NCI-H2227 (cell line): ENCODE measurements around the gene CRKL.
"Not testable (repeated sequence)": the region's sequence is repeated elsewhere in the genome, so short reads cannot be mapped to it uniquely, and the experiment has no call there.

Source experiments
- DNase-seq: peaks from one replicate; lab custom pipeline; 2025; ENCODE audit not compliant: unreplicated experiment; lab: John Stamatoyannopoulos, UW

Gene CRKL, protein sequence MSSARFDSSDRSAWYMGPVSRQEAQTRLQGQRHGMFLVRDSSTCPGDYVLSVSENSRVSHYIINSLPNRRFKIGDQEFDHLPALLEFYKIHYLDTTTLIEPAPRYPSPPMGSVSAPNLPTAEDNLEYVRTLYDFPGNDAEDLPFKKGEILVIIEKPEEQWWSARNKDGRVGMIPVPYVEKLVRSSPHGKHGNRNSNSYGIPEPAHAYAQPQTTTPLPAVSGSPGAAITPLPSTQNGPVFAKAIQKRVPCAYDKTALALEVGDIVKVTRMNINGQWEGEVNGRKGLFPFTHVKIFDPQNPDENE

DNA sequence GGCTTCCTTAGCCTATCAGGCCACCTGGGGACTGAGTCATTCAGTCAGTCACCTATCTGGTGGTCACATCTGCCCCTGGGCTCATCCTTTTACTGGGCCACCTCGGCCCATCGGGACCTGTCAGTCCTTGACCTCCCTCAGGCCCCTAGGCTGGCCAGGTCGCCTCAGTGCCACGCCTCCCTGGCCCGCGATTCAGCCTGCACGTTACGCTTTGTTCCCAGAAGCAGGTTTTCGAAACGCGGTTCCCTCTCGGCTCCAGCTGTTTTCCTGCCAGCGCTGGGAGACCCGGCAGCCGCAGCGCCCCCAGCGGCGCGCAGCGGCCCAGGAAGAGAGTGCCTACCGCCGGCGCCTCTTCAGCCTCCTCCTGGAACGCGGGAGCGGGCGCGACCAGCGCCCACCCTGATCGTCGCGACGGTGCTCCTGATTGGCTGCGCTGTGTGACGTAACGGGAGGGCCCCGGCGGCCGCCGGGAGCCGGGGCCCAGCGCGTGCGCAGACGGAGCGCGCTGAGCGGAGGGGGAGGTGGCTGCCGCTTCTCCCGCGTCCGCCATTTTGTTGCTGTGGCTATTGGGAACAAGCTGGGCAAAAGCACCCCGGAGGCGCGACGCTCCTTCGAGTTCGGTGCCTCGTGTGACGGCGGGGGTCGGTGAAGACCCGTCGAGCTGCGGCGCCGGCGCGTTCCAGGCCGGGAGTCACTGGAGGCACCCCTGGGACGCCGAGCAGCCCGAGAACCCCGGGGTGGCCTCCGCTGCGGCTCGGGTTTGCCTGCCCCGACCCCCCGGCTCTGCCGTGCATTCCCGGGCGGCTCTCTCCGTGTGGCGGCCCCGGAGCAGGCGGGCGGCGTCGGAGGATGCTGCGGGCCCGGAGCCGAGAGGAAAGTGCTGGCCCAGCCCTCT lies at the start of gene CRKL:
CRKL (plus strand) TSS at position 492 of the 895 bp plus-strand sequence. CDS start 528 bp downstream, outside the sequence.
- DNase-seq: peak; percentile 99

DNA sequence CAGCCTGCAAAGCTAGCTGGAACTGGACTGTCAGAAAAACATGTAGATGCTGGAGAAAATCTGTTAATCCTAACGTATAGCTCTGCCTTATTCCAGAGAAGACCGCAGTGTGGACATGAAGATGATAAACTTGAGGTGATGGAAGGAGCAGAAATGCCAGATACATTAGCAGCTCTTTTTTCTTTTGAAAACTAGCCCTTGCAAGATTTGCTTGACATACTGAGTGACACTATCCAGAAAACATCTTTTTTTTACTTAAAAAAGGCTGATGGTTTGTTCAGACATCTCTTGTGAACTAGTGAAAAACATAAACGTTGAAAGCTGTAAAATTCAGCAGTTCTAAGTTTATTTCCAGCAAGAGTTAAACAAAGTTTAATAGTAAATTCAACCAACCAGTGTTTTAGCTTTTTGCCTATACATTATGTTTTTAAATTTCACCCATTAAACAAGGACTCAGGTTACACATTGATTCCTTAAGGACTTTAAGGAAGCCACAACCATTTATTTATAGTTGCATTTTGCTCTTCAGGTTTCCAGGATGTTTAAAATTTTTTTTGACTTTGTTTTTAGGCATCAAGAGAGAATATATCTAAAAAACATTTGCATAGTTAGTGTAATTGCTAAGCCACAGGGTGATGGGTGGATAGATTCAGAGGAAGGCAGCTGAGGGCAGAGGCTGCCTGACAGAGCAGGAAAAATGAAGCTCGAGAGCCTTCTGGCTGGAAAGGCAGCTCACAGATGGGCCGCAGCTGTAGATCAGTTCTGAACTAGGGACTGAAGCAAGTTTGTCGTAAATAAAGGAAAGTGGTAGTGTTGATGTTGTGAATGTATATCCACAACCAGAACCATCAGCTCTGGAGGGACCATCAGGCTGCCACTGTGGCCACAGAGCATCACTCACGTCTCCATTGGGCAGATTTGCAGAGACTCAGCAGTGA lies 48.9 kb upstream of the CRKL start:
- no peak for DNase-seq

DNA sequence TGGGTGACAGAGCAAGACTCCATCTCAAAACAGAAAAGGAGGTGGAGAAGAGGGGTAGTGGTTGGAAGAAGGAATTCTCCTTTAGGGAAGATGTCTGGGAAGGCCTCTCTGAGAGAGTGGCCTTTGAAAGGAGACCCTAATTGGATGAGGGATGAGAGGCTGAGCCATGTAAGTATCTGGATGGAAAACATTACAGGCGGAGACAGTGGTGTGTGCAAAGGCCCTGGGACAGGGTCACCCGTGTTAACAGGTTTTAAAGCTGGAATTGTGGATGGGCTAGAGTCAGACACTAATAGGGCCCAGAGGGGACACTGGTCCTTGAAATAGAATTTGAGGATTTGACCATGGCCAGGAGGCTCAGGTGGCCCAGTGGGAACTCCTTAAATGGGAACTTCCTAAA lies 48.0 kb upstream of the CRKL start:
- no peak for DNase-seq

DNA sequence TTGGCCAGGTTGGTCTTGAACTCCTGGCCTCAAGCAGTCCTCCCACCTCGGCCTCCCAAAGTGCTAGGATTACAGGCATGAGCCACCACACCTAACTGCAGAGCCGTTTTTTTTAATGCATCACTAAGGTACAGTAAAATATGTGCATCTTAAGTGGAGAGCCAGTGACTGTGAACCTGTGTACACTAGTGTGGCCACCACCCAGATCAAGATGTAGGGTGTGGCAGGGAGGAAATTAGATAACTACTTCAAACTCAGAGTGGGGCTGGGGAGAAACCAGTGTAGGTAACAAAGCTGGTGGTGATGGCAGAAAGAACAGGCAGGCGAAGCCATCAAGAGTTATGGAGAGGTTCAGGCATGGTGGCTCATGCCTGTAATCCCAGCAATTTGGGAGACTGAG lies 44.0 kb upstream of the CRKL start:
- no peak for DNase-seq

DNA sequence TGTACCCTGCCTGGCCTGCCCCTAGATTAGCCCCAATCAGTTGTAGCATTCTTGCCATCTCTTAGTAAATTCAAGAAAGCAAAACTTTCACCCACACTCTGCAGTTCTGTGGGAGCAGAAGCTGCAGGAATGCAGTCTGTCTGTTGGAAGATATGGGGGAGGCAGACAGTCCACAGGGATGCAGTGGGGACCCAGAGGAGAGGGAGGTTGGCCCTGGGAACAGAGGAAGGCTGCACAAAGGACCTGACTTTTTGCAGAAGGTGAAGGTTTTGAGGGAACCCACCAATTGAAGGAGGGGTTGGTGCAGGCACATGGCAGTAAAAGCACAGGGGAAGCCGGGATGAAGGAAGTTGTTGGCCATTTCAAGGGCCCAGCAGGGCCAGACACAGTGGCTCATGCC lies 41.9 kb upstream of the CRKL start:
- no peak for DNase-seq

DNA sequence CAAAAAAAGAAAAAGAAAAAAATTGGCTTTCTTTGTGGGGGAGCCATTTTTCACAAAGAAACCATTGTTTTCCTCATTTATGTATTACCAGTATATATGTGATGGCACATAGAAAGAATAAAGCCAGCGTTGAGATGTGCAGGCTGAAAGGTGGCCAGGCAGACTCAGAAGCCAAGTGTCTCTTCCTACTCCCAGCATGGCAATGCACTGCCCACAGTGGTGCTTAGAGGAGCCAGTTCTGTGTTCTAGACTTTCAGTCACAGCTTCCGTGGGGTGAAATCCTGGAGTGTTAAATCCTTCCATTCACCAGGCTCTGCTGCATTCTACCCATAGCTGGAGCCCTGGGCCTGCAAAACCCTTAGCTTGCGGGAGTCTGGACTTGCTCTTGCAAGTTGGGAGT lies 39.5 kb upstream of the CRKL start:
- DNase-seq: no peak

DNA sequence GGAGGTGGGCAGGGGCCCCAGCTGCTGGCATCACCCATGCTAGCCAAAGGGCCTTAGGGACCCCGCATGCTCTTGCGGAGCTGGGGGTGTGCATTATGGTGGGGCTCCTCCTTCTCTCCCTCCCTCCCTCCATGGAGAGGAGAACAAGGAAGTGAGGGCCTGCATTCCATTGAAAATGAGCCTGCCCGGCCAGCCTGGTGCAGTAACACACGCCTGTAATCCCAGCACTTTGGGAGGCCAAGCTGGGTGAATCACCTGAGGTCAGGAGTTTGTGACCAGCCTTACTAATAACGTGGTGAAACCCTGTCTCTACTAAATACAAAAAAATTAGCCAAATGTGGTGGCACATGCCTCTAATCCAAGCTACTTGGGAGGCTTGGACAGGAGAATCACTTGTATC lies 36.0 kb upstream of the CRKL start:
- no peak for DNase-seq

DNA sequence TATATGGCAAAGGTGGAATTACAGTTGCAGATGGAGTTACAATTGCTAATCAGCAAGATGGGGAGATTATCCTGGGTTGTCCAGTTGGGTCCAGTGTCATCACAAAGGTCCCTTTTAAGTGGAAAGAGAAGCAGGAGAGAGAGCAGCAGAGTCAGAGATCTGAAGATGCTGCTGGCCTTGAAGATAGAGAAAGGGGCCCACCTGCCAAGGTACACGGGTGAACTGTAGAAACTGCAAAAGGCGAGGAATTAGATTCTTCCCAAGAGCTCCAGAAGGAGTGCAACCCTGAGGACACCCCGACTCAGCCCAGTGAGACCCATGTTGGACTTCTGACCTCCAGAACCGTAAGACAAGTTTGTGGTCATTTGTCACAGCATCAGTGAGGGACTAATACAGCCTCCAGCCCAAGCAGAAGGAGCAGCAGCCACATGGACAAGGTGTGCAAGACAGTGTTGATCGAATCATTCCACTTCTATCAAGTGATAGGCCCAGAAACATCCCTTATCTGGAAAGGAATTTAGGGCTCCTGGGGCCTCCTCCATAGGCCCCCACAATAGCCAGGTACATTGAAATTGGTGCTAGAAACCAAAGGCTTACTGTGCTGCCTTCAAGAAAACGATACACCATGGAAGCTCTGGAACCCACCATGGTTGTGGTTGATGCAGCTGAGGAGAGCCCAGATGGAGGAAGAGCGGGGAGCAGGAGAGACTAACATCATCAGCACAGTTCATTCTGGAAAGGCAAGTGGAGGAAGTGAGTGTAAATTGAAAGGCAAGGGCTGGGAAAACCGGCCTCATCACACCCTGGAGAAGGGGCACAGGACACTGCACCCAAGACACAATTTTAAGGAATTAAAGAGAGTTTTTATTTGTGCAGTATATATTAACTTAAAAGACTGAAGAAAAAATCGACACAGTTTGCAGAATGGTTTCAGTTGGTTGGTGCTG lies 35.1 kb upstream of the CRKL start:
- no peak for DNase-seq

DNA sequence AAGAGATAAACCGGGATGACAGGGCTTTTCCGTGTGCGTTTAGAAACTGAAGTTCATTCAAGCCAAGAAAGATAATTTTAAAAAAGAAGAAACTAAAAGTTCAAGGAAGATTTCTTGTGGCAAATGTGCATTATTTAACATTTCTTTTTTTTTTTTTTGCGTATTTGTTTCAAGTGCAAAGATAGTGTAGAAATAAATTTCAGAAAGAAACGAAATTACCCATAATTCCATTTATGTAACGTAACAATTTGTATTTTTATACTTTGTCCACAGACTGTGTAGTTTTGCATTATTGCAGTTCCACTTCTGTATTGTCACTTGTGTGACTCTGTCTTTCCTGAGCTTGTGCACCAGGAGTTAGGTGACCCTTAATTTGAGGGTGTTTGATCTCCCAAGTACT lies 34.4 kb upstream of the CRKL start:
- no peak for DNase-seq

DNA sequence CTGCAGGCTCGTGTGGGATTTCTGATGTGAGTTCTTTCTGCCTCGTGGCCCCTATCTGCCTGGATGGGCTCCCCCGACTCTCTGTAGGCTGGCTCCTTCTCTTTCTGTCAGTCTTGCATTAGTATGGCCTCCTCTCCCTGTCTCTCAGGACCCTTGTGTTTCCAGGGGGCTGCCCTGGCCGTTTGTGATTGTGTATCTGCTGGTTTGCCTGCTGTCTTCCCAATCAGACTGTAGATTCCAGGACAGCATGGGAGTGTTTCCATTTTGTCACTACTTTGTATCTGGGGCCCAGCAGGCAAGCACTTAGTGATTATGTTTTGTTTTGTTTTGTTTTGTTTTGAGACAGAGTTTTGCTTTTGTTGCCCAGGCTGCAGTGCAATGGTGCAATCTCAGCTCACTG lies 32.8 kb upstream of the CRKL start:
- no peak for DNase-seq

DNA sequence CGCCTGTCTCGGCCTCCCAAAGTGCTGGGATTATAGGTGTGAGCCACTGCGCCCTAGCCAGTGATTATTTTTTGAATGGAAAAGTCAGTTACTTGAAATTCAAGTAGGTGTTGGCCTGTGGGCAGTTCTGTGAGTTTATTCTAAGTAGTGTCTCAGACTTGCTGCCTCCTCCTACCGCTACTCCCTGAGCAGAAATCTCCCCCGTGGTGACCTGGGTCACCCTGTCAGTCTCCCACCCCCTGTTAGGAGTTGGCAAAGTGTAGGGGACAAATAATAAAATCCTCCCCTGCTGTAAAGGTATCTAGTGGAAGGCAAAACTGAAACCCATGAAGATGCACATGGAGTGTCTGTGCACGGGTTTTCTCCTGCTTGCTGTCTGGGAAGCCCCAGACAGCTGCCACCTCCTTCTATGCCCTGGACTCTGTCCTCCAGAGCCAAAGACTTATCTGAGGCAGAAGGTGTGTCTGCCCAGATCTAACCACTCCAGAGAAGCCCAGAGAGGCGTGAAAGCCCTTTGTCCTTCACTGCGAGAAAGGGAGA lies 32.1 kb upstream of the CRKL start:
- no peak for DNase-seq

DNA sequence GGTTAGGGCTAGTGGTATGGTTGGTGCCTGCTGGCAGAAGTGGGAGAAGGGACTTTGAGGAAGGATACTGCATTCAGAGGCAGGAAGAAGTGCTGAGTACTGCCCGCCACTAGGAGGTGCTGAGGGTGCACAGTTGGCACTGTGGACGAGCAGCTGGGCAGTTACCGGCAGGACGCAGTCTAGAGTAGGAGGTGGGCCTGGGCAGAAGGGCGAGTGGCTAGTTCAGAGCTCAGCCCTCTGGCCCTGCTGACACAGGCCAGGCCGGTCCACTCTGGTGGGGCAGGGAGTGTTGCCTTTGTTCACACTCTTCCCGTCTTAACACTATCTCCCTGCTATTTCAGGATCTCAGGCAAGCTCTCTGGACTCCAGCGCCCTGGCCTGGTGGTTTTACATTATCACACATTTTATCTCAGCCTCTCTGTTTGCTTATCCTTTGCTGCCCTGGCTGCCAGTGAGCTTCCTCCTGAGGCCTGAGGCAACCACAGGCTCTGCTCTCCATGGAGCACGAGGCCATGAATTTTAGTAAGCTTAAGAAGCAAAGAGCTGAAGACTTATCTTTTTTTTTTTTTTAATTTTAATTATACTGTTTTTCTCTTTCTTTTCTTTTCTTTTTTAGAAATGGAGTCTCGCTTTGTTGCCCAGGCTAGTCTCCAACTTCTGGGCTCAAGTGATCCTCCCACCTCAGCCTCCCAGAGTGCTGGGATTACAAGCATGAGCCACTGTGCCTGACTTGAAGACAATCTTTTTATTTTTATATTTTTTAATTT lies 31.5 kb upstream of the CRKL start:
- peak; percentile 82 for DNase-seq

DNA sequence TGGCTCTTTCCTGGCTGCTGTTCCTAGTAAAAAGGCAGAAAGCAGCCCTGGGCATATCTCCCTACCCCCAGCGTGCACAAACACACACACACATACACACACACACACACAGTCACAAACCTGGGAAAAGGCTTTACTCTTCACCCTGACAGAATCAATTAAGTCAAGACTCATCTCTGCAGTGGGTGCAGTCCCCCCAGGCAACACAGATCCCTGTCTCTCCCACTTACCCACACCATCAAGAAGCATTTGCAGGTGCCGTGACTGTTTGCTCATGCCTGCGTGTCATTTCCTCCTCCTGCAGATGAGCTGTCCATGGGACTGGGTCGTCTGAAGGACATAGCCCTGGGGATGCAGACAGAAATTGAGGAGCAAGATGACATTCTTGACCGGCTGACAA lies 29.8 kb upstream of the CRKL start:
- DNase-seq: no peak

DNA sequence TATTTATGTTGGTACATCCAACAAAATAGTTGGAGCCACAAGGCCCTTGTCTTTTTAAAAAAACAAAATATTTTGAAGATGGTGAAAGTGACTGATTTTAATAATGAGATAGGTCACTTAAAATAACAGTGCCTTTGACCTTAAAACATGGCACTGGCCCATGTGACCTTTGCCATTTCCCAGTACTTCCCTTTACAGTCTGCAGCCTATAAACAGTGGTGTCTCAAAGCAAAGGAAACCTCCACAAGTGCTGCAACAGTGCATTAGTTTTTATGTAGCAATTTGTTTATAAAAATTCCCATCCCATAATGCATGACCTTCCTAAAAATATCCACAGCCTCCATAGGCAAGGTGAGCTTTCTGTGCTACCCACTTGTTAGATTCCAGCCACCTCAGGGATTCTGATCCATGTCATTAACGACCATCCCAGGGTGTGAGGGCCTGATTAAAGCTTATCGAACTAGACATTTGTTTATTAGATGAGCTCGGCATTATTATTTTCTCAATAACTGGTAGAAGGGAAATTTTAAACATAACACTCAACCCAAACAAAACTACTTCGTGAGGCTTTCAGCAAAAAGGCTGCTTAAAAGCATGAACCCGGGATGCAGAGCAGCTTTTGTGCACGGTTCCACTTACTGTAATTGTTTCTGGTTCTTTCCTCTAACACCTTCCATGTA lies 28.0 kb upstream of the CRKL start:
- no peak for DNase-seq

DNA sequence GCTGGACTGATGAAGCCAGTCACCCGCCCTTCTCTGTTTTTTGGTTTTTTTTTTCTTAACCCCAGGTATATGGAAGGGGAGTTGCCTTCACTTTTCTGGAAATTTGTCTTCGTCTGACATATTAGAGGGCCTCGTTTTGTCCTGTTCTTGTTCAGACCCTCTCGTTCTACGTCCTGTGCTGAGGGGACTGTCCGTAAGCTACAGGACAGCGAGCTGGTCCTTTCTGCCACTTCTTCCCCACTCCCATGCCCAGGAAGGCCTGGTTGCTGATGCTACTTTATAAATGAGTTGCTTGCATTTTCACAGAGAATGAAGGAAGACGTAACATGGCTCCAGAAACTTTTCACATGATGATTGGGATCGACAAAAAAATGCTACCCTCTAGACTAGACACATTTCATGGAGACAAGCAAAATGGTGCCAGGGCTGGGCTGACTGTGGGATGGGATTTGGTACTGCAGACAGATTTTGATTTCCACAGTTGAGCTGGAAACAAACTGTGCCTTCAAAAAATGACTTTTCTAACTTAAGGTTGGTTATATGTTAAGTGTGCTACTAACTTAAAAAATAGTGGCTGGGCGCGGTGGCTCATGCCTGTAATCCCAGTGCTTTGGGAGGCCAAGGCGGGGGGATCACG lies 27.2 kb upstream of the CRKL start:
- no peak for DNase-seq

DNA sequence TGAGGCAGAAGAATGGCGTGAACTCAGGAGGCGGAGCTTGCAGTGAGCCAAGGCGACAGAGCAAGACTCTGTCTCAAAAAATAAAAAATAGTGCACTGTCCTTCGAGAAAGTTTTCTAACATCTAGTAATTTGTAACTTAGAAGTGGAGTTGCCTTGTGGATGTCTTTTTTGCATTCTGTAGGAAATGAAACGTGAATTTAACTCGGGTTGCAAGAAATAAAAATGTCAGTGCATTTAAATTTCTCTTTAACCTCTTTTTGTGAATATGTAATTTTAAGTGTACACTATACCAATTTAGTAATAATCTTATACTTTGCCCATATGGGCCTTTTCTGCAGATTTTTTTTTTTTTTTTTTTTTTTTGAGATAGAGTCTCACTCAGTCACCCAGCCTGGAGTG lies 26.2 kb upstream of the CRKL start:
- DNase-seq: no peak

DNA sequence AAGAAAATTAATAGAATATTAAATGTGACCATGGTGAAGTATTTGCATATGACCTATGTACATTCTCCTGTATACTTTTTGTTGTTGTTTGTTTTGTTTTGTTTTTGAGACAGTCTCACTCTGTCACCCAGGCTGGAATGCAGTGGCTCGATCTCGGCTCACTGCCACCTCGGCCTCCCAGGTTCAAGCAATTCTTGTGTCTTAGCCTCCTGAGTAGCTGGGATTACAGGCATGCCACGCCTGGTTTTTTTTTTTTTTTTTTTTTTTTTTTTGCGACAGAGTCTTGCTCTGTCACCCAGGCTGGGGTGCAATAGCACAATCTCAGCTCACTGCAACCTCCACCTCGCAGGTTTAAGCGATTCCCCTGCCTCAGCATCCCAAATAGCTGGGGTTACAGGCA lies 19.5 kb upstream of the CRKL start:
- not testable (repeated sequence) for DNase-seq

DNA sequence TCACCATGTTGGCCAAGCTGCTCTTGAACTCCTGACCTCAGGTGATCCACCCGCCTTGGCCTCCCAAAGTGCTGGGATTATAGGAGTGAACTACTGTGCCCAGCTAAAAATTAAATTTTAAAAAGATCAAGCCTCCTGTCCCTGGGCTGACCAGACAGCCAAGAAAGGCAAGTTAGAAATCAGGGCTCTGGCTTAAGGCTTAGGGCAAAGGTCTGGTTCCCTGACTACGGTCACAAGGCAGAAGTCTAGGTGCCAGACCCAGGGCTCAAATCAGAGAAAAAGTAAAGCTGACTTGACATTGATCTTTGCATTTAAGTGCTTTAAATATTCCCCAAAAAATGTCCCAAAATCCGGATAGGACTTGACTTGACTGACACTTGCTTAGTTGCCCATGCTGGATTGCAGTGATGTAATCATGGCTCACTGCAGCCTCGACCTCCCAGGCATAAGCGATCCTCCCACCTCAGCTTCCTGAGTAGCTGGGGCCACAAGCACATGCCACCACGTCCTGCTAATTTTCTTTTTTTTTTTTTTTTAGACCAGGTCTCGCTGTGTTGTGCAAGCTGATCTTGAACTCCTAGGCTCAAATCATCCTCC lies 17.3 kb upstream of the CRKL start:
- no peak for DNase-seq
